Spleen (tissue), 11 donors: ENCODE data around the gene GMDS. TPM values are rescaled to one million over a fixed set of nuclear protein-coding genes. Genes with fewer than 3 reads are reported as not detected.

ENCODE experiments used
- DNase-seq: peaks from one replicate; pipeline ENCODE4 v3.0.0-alpha.2; 2020
- H3K27ac ChIP-seq, 8 donors: fragments of 200-600 bp; sonication (generic) in 7 of 8; 1 replicate in 4 of 8; 2 replicates in 4 of 8; pipeline versions ENCODE4 v1.5.0 to v1.8.0; 2016 to 2021; ENCODE audit warnings: inconsistent platforms in 4 of 8, mild to moderate bottlenecking in 4 of 8, moderate library complexity in 1 of 8
- H3K27me3 ChIP-seq, 7 donors: fragments of 200-600 bp; sonication (generic) in 6 of 7; replicated peaks in 1 of 7; 1 replicate in 4 of 7; 2 replicates in 3 of 7; pipeline versions ENCODE4 v1.5.0 to v1.8.0; 2016 to 2021; ENCODE audit warnings: inconsistent platforms in 3 of 7, mild to moderate bottlenecking in 1 of 7
- H3K36me3 ChIP-seq, 6 donors: fragments of 200-600 bp; sonication (generic) in 5 of 6; 1 replicate in 4 of 6; 2 replicates in 2 of 6; pipeline versions ENCODE4 v1.5.0 to v1.8.0; 2016 to 2021; ENCODE audit warnings: inconsistent platforms in 2 of 6
- H3K4me1 ChIP-seq, 6 donors: fragments of 200-600 bp; sonication (generic) in 5 of 6; 1 replicate in 3 of 6; 2 replicates in 3 of 6; pipeline versions ENCODE4 v1.5.0 to v1.8.0; 2016 to 2021; ENCODE audit warnings: inconsistent platforms in 3 of 6
- H3K4me3 ChIP-seq, 8 donors: fragments of 200-600 bp; sonication (generic) in 7 of 8; 1 replicate in 4 of 8; 2 replicates in 4 of 8; pipeline versions ENCODE4 v1.5.0 to v1.8.0; 2016 to 2021; ENCODE audit warnings: inconsistent platforms in 4 of 8, mild to moderate bottlenecking in 4 of 8, moderate library complexity in 2 of 8
- H3K9me3 ChIP-seq, 8 donors: fragments of 200-600 bp; sonication (generic) in 7 of 8; 1 replicate in 4 of 8; 2 replicates in 4 of 8; pipeline versions ENCODE4 v1.5.0 to v1.8.0; 2016 to 2021; ENCODE audit warnings: inconsistent platforms in 4 of 8
- POLR2A ChIP-seq, 3 donors: fragments of 450-650 bp; IDR thresholded peaks; one replicate each; pipeline ENCODE4 v1.5.1; 2017; ENCODE audit warnings: antibody characterized with exemption in 3 of 3, mild to moderate bottlenecking in 1 of 3
- POLR2AphosphoS5 ChIP-seq, 3 donors: sonication (generic); formaldehyde crosslinking; IDR thresholded peaks; one replicate each; pipeline ENCODE4 v1.5.1; 2017; ENCODE audit warnings: antibody characterized with exemption in 3 of 3
- WGBS, 5 donors: extraction: QIAGEN DNeasy Blood & Tissue Kit in 3 of 5; methylation state at CpG; one replicate each; pipeline versions ENCODE4 v1.1.5 to v1.1.7; 2013 to 2018; 5-methylcytosine and 5-hydroxymethylcytosine counted together
- intact Hi-C: fragments of 100-400 bp; cut with DNase I; formaldehyde crosslinking; loops from one replicate; pipeline ENCODE4 v1.15.0; 2023; ENCODE audit warnings: low total_unique reads
- polyA plus RNA-seq, 3 donors: library from polyadenylated mRNA; stranded (reverse); fragments of 200-250 nt; gene quantifications; one replicate each; pipeline ENCODE4 v1.2.1, GENCODE V29; 2013
- total RNA-seq, 7 donors: library from RNA; depleted of rRNA in 3 of 7; stranded (reverse); fragments of >200 nt in 3 of 7; fragmentation: NEBNext Ultra II Directional in 4 of 7; extraction: Animal tissue kit (Norgen Biotek cat#: 25700) in 4 of 7; gene quantifications; one replicate each; pipeline versions ENCODE4 v1.1.0 to v1.2.1, GENCODE V29; 2016 to 2021
- TF ChIP-seq, protein P1 (sequence below), 11 experiments: fragments of 200-600 bp in 7 of 11; fragments of 450-650 bp in 4 of 11; sonication (generic) in 4 of 11; IDR thresholded peaks in 8 of 11; conservative IDR thresholded peaks in 3 of 11; 1 replicate in 7 of 11; 2 replicates in 4 of 11; pipeline versions ENCODE4 v1.4.0 to v1.8.0; 2016 to 2021; ENCODE audit warnings: antibody characterized with exemption in 11 of 11, inconsistent platforms in 4 of 11, mild to moderate bottlenecking in 1 of 11
- donor health status: healthy with polysubstance abuse.
- donor health status: DM: no; HTN: no; CAD: no; lungs with moderate emphysema.
- donor health status: DM: no; HTN: no; CAD: no.
- donor health status: Bipolar disorder and iron deficiency.
- donor health status: healthy.
- donor health status: DM: no; HTN: no; CAD: no.
- donor health status: DM: yes; HTN: yes; CAD: no.

The GMDS gene
- total and polyA plus RNA-seq, 10 donors, result 9.1 to 30.8 (median 17.7) TPM

DNA sequence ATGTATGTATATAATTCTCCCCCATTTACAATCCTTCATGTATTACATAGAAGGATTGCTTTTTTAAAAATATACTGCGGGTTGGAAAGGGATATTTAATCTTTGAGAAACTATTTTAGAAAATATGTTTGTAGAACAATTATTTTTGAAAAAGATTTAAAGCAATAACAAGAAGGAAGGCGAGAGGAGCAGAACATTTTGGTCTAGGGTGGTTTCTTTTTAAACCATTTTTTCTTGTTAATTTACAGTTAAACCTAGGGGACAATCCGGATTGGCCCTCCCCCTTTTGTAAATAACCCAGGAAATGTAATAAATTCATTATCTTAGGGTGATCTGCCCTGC lies 632.1 kb downstream of the GMDS start:
- H3K27me3 ChIP-seq, result peaks cover 7 to 100% (median 89%) of the 10 kb centered on the region in 7 donors

DNA sequence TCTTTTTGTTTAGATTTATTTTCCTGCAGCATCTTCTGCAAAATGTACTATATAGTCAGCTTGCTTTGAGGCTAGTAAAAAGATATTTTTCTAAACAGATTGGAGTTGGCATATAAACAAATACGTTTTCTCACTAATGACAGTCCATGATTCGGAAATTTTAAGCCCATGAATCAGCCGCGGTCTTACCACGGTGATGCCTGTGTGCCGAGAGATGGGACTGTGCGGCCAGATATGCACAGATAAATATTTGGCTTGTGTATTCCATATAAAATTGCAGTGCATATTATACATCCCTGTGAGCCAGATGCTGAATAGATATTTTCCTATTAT lies 632.5 kb downstream of the GMDS start:
- 30 to 46% (median 37%) methylated on average over 7 of the region's 7 CpGs for WGBS, 5 donors
- Histone ChIP-seq H3K36me3 (no peaks in the 10 kb centered on the region), H3K9me3 (peaks cover 0 to 18% (median 0%) of the 10 kb centered on the region in 8 donors), H3K27me3 (peaks cover 7 to 100% (median 89%) of the 10 kb centered on the region in 7 donors), H3K4me3 (no peak overlapping the region), H3K27ac (no peak overlapping the region), H3K4me1 (peaks cover 15 to 71% (median 55%) of the 10 kb centered on the region in 6 donors)
- no peak for DNase-seq
- TF ChIP-seq, protein P1, sequence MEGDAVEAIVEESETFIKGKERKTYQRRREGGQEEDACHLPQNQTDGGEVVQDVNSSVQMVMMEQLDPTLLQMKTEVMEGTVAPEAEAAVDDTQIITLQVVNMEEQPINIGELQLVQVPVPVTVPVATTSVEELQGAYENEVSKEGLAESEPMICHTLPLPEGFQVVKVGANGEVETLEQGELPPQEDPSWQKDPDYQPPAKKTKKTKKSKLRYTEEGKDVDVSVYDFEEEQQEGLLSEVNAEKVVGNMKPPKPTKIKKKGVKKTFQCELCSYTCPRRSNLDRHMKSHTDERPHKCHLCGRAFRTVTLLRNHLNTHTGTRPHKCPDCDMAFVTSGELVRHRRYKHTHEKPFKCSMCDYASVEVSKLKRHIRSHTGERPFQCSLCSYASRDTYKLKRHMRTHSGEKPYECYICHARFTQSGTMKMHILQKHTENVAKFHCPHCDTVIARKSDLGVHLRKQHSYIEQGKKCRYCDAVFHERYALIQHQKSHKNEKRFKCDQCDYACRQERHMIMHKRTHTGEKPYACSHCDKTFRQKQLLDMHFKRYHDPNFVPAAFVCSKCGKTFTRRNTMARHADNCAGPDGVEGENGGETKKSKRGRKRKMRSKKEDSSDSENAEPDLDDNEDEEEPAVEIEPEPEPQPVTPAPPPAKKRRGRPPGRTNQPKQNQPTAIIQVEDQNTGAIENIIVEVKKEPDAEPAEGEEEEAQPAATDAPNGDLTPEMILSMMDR (IDR thresholded peaks at IDR 0.05 in 8 of 11, conservative IDR thresholded peaks at IDR 0.05 in 3 of 11), result no peak
- TF ChIP-seq POLR2AphosphoS5 (IDR thresholded peaks at IDR 0.05), result no peak
- intact Hi-C loops, result no loop called here

More for the DNA sequence above, 632.1 kb downstream of the GMDS start:
- TF ChIP-seq, protein P1 (IDR thresholded peaks at IDR 0.05 in 8 of 11, conservative IDR thresholded peaks at IDR 0.05 in 3 of 11), result no peak
- TF ChIP-seq POLR2AphosphoS5 (IDR thresholded peaks at IDR 0.05) (no peak), POLR2A (IDR thresholded peaks at IDR 0.05) (no peak)
- intact Hi-C loops, result no loop called here
- H3K4me1 ChIP-seq, result peaks cover 15 to 67% (median 51%) of the 10 kb centered on the region in 6 donors
- peaks cover 0 to 18% (median 0%) of the 10 kb centered on the region in 8 donors for H3K9me3 ChIP-seq
- no peaks in the 10 kb centered on the region for H3K36me3 ChIP-seq
- WGBS, 5 donors, result 26 to 44% (median 30%) methylated on average over 3 of the region's 3 CpGs
- DNase-seq, result no peak
- H3K4me3 ChIP-seq, result peak overlapping the region in 1 of 8 donors; percentile 55
- no peak overlapping the region for H3K27ac ChIP-seq

DNA sequence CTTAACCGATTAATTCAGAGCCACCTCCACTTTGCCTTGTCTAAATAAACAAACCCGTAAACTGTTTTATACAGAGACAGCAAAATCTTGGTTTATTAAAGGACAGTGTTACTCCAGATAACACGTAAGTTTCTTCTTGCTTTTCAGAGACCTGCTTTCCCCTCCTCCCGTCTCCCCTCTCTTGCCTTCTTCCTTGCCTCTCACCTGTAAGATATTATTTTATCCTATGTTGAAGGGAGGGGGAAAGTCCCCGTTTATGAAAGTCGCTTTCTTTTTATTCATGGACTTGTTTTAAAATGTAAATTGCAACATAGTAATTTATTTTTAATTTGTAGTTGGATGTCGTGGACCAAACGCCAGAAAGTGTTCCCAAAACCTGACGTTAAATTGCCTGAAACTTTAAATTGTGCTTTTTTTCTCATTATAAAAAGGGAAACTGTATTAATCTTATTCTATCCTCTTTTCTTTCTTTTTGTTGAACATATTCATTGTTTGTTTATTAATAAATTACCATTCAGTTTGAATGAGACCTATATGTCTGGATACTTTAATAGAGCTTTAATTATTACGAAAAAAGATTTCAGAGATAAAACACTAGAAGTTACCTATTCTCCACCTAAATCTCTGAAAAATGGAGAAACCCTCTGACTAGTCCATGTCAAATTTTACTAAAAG lies 633.0 kb downstream of the GMDS start:
- TF ChIP-seq POLR2A (IDR thresholded peaks at IDR 0.05) (no peak), POLR2AphosphoS5 (IDR thresholded peaks at IDR 0.05) (no peak)
- TF ChIP-seq, protein P1 (IDR thresholded peaks at IDR 0.05 in 8 of 11, conservative IDR thresholded peaks at IDR 0.05 in 3 of 11), result no peak
- peaks cover 15 to 76% (median 60%) of the 10 kb centered on the region in 6 donors for H3K4me1 ChIP-seq
- H3K27ac ChIP-seq, result no peak overlapping the region
- no peak for DNase-seq
- intact Hi-C loops, result no loop called here
- H3K36me3 ChIP-seq, result no peaks in the 10 kb centered on the region
- H3K4me3 ChIP-seq, result peak overlapping the region in 6 of 8 donors; percentile 13 to 79 (median 65)
- H3K27me3 ChIP-seq, result peaks cover 12 to 100% (median 89%) of the 10 kb centered on the region in 7 donors
- WGBS, 5 donors, result 31 to 41% (median 33%) methylated on average over 10 of the region's 10 CpGs
- peaks cover 0 to 18% (median 0%) of the 10 kb centered on the region in 8 donors for H3K9me3 ChIP-seq

DNA sequence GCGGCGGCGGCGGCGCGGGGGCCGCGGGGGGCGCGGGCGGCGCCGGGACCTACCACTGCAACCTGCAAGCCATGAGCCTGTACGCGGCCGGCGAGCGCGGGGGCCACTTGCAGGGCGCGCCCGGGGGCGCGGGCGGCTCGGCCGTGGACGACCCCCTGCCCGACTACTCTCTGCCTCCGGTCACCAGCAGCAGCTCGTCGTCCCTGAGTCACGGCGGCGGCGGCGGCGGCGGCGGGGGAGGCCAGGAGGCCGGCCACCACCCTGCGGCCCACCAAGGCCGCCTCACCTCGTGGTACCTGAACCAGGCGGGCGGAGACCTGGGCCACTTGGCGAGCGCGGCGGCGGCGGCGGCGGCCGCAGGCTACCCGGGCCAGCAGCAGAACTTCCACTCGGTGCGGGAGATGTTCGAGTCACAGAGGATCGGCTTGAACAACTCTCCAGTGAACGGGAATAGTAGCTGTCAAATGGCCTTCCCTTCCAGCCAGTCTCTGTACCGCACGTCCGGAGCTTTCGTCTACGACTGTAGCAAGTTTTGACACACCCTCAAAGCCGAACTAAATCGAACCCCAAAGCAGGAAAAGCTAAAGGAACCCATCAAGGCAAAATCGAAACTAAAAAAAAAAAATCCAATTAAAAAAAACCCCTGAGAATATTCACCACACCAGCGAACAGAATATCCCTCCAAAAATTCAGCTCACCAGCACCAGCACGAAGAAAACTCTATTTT lies 633.7 kb downstream of the GMDS start:
- no peak overlapping the region for H3K27ac ChIP-seq

More for the DNA sequence above, 633.7 kb downstream of the GMDS start:
- Histone ChIP-seq H3K27me3 (peaks cover 15 to 100% (median 89%) of the 10 kb centered on the region in 7 donors), H3K4me3 (peak overlapping the region; percentile 13 to 79 (median 52)), H3K36me3 (no peaks in the 10 kb centered on the region), H3K4me1 (peaks cover 19 to 83% (median 67%) of the 10 kb centered on the region in 6 donors), H3K9me3 (peaks cover 0 to 18% (median 0%) of the 10 kb centered on the region in 8 donors)
- no peak for DNase-seq
- intact Hi-C loops, result no loop called here
- 1 to 5% (median 3%) methylated on average over 29 to 71 of the region's 71 CpGs for WGBS, 5 donors
- TF ChIP-seq POLR2AphosphoS5 (IDR thresholded peaks at IDR 0.05), result peak in 1 of 3 donors; percentile 26
- TF ChIP-seq, protein P1 (IDR thresholded peaks at IDR 0.05 in 8 of 11, conservative IDR thresholded peaks at IDR 0.05 in 3 of 11), result no peak
- no peak for TF ChIP-seq POLR2A (IDR thresholded peaks at IDR 0.05)
